Heart left ventricle (tissue), 13 donors: Measurements from ENCODE around the gene KRTAP10-10.
"Not testable (repeated sequence)": the region's sequence is repeated elsewhere in the genome, so short reads cannot be mapped to it uniquely, and the experiment has no call there.

Source experiments
- CTCF ChIP-seq, 12 donors: fragments of 200-600 bp; sonication (generic) in 4 of 12; IDR thresholded peaks; one replicate each; pipeline versions ENCODE4 v1.5.0 to v1.8.0; 2018 to 2022; ENCODE audit warnings: antibody characterized with exemption in 12 of 12, mild to moderate bottlenecking in 5 of 12
- POLR2A ChIP-seq, 2 donors: fragments of 450-650 bp; IDR thresholded peaks; one replicate each; pipeline ENCODE4 v1.6.1; 2017; ENCODE audit warnings: antibody characterized with exemption in 2 of 2, mild to moderate bottlenecking in 2 of 2, moderate library complexity in 2 of 2
- donor health status: ischemic (EF 13 %, LVEDD 7.1; RV severe dilation, severe dysfunction).
- donor health status: DM: no; HTN: yes; CAD: no.
- donor health status: DM: no; HTN: no; CAD: no.
- donor health status: ischemic (EF 25% LVEDD 6.9; RV normal size, moderate dysfunction).
- donor health status: ischemic (EF 25% LVEDD 5.7; RV mildly dilated, moderate dysfunction).
- donor health status: ischemic (EF 35%, LVEDD 5.7; RV mildly dilated, moderate dysfunction).
- donor health status: nonischemic (EF 11% LVEDD 7.7; RV severe dilation, severe dysfunction).
- donor health status: DM: yes; HTN: yes; CAD: no.
- donor health status: PGD.
- donor health status: ischemic (EF 29% LVEDD 5.4; RV normal size, mild dysfunction).
- donor health status: nonischemic (EF 23%, LVEDD 6.1; RV moderate dilation, normal function).

GRCh38 chr21:44627831-44628233 is 9.3 kb upstream of the KRTAP10-10 start:
- TF ChIP-seq CTCF, POLR2A (IDR thresholded peaks at IDR 0.05): not testable (repeated sequence)
